HEK293 (cell line): ENCODE results near the gene ERMARD.

Experiments
- CTCF ChIA-PET: fragments of 350-600 bp; formaldehyde crosslinking; extraction: SDS; loops from one replicate; lab custom pipeline; 2021; ENCODE audit warnings: antibody characterized with exemption; lab: Yijun Ruan, JAX
- POLR2A ChIA-PET: fragments of 300-600 bp; formaldehyde crosslinking; extraction: SDS; loops from one replicate; lab custom pipeline; 2020; ENCODE audit warnings: antibody characterized with exemption, inconsistent platforms; lab: Yijun Ruan, JAX
- H3K27ac ChIP-seq: fragments of 200-500 bp; sonication (Bioruptor generic); 2 replicates; pipeline ENCODE4 v1.5.1; 2014; ENCODE audit warnings: low read depth, low read length, control low read depth, inconsistent platforms; ENCODE audit errors: extremely low read depth
- H3K36me3 ChIP-seq, 2 experiments: fragments of 200-500 bp in 1 of 2; sonication (Bioruptor generic) in 1 of 2; 1 replicate in 1 of 2; 2 replicates in 1 of 2; pipeline ENCODE4 v1.5.1; 2014 to 2017; ENCODE audit warnings: inconsistent platforms in 2 of 2, low read length in 2 of 2; ENCODE audit not compliant: control insufficient read depth in 2 of 2, insufficient read depth in 1 of 2
- H3K4me1 ChIP-seq: fragments of 200-500 bp; sonication (Bioruptor generic); 2 replicates; pipeline ENCODE4 v1.5.1; 2014; ENCODE audit warnings: mild to moderate bottlenecking, low read length, inconsistent platforms; ENCODE audit not compliant: control insufficient read depth, insufficient read depth
- H3K4me3 ChIP-seq: 2 replicates; pipeline ENCODE4 v1.5.1; 2011; ENCODE audit warnings: low read depth, mild to moderate bottlenecking, control low read depth, low read length, moderate library complexity
- H3K9me3 ChIP-seq: fragments of 200-500 bp; sonication (Bioruptor generic); 2 replicates; pipeline ENCODE4 v1.5.1; 2014; ENCODE audit warnings: low read depth, low read length, inconsistent platforms; ENCODE audit not compliant: control insufficient read depth, insufficient read depth
- BCL11B ChIP-seq: fragments of 450-650 bp; formaldehyde crosslinking; IDR thresholded peaks from 2 replicates; pipeline ENCODE4 v1.5.1; 2016; ENCODE audit warnings: low read depth, missing biosample characterization, missing genetic modification characterization
- FEZF1 ChIP-seq: fragments of 450-650 bp; formaldehyde crosslinking; IDR thresholded peaks from 2 replicates; pipeline ENCODE4 v1.5.1; 2016; ENCODE audit warnings: missing biosample characterization, missing genetic modification characterization
- GLI2 ChIP-seq: fragments of 450-650 bp; formaldehyde crosslinking; IDR thresholded peaks from 2 replicates; pipeline ENCODE4; 2017; ENCODE audit warnings: missing biosample characterization, missing genetic modification characterization, low read depth, borderline replicate concordance
- SCRT1 ChIP-seq: fragments of 450-650 bp; formaldehyde crosslinking; IDR thresholded peaks from 2 replicates; pipeline ENCODE4 v1.5.1; 2016; ENCODE audit warnings: missing biosample characterization, missing genetic modification characterization, borderline replicate concordance
- ZBTB21 ChIP-seq: fragments of 450-650 bp; formaldehyde crosslinking; IDR thresholded peaks from 2 replicates; pipeline ENCODE4 v1.5.1; 2017; ENCODE audit warnings: missing biosample characterization, missing genetic modification characterization
- ZFHX2 ChIP-seq: fragments of 450-650 bp; formaldehyde crosslinking; conservative IDR thresholded peaks from 2 replicates; pipeline ENCODE4 v1.5.1; 2016; ENCODE audit warnings: missing biosample characterization, missing genetic modification characterization
- ZFP3 ChIP-seq: fragments of 450-650 bp; formaldehyde crosslinking; IDR thresholded peaks from 2 replicates; pipeline ENCODE4 v1.5.1; 2016; ENCODE audit warnings: low read depth, missing biosample characterization, missing genetic modification characterization
- ZNF146 ChIP-seq: fragments of 450-650 bp; formaldehyde crosslinking; IDR thresholded peaks from 2 replicates; pipeline ENCODE4 v1.5.1; 2016; ENCODE audit warnings: missing biosample characterization, missing genetic modification characterization
- ZNF169 ChIP-seq: fragments of 450-650 bp; formaldehyde crosslinking; IDR thresholded peaks from 2 replicates; pipeline ENCODE4 v1.5.1; 2016; ENCODE audit warnings: missing biosample characterization, missing genetic modification characterization
- ZNF248 ChIP-seq: fragments of 450-650 bp; formaldehyde crosslinking; IDR thresholded peaks from 2 replicates; pipeline ENCODE4 v1.5.1; 2017; ENCODE audit warnings: missing biosample characterization, missing genetic modification characterization
- ZNF302 ChIP-seq: fragments of 450-650 bp; formaldehyde crosslinking; IDR thresholded peaks from 2 replicates; pipeline ENCODE4 v1.5.1; 2016; ENCODE audit warnings: missing biosample characterization, missing genetic modification characterization, low read depth
- ZNF324 ChIP-seq: fragments of 450-650 bp; formaldehyde crosslinking; IDR thresholded peaks from 2 replicates; pipeline ENCODE4 v1.5.1; 2016; ENCODE audit warnings: missing biosample characterization, missing genetic modification characterization
- ZNF354C ChIP-seq: fragments of 450-650 bp; formaldehyde crosslinking; IDR thresholded peaks from 2 replicates; pipeline ENCODE4 v1.5.1; 2016; ENCODE audit warnings: missing biosample characterization, missing genetic modification characterization, low read depth, borderline replicate concordance
- ZNF37A ChIP-seq: fragments of 450-650 bp; IDR thresholded peaks from 2 replicates; pipeline ENCODE4 v1.5.1; 2018; ENCODE audit warnings: missing biosample characterization, missing genetic modification characterization
- ZNF501 ChIP-seq: fragments of 450-650 bp; formaldehyde crosslinking; IDR thresholded peaks from 2 replicates; pipeline ENCODE4 v1.5.1; 2016; ENCODE audit warnings: missing biosample characterization, missing genetic modification characterization
- ZNF510 ChIP-seq: fragments of 450-650 bp; formaldehyde crosslinking; IDR thresholded peaks from 2 replicates; pipeline ENCODE4 v1.5.1; 2018; ENCODE audit warnings: mild to moderate bottlenecking, missing genetic modification characterization, missing biosample characterization; ENCODE audit not compliant: insufficient replicate concordance
- ZNF707 ChIP-seq: fragments of 450-650 bp; formaldehyde crosslinking; IDR thresholded peaks from 2 replicates; pipeline ENCODE4 v1.5.1; 2016; ENCODE audit warnings: missing biosample characterization, missing genetic modification characterization
- ZNF837 ChIP-seq: fragments of 450-650 bp; formaldehyde crosslinking; IDR thresholded peaks from 2 replicates; pipeline ENCODE4 v1.5.1; 2016; ENCODE audit warnings: missing biosample characterization, missing genetic modification characterization
- ZSCAN30 ChIP-seq: fragments of 450-650 bp; IDR thresholded peaks from 2 replicates; pipeline ENCODE4 v1.5.1; 2018; ENCODE audit warnings: missing biosample characterization, mild to moderate bottlenecking, missing genetic modification characterization, moderate library complexity
- TF ChIP-seq, protein P1 (sequence below): fragments of 450-650 bp; formaldehyde crosslinking; IDR thresholded peaks from 2 replicates; pipeline ENCODE4; 2016; ENCODE audit warnings: missing biosample characterization, missing genetic modification characterization
- TF ChIP-seq, protein P2 (sequence below): fragments of 450-650 bp; formaldehyde crosslinking; IDR thresholded peaks from 2 replicates; pipeline ENCODE4 v1.5.1; 2017; ENCODE audit warnings: missing biosample characterization, missing genetic modification characterization
- TF ChIP-seq, protein P3 (sequence below): fragments of 450-650 bp; formaldehyde crosslinking; IDR thresholded peaks from 2 replicates; pipeline ENCODE4 v1.5.1; 2016; ENCODE audit warnings: missing biosample characterization, missing genetic modification characterization

The ERMARD gene

DNA sequence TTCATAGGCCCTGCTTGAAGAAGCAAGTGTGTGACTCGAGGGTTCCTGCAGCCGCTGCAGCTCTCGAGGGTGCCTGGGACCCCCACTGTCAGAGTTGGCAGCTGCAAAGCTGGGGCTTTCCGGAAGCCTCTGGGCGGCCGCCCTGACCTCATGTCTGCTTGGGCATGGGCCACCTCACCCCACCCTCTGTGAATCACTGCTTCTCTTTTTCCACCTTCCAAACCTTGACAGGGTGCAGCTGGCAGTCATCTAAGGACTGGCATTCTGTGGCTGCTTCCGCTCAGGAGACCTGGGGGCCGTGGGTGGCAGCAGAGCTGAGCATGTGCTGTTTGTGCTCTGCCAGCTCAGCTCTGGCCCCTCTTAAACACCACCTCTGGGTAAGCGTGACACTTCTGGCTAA, 32.0 kb downstream of the ERMARD start:
- no peaks in the 10 kb centered on the region for H3K9me3 ChIP-seq
- peaks cover 0 to 42% of the 10 kb centered on the region in 2 experiments; a peak in 1 of 3 replicates for H3K36me3 ChIP-seq
- H3K27ac ChIP-seq: no peak overlapping the region
- ChIA-PET CTCF (no interaction called here), POLR2A (interaction anchor here (0.8 kb wide), 1 partner anchor 31 kb away, joined by 3 read pairs; the partner anchor contains the start of genes DYNLT2 and ERMARD)
- H3K4me1 ChIP-seq: peaks cover 2% of the 10 kb centered on the region; the same call in 1 of the 2 replicates
- no peak for TF ChIP-seq ZBTB21 (tag by site-specific recombination)
- TF ChIP-seq, protein P1, sequence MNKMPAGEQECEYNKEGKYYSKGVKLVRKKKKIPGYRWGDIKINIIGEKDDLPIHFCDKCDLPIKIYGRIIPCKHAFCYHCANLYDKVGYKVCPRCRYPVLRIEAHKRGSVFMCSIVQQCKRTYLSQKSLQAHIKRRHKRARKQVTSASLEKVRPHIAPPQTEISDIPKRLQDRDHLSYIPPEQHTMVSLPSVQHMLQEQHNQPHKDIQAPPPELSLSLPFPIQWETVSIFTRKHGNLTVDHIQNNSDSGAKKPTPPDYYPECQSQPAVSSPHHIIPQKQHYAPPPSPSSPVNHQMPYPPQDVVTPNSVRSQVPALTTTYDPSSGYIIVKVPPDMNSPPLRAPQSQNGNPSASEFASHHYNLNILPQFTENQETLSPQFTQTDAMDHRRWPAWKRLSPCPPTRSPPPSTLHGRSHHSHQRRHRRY (tag by site-specific recombination): no peak
- no peak for TF ChIP-seq ZSCAN30 (tag by site-specific recombination)
- TF ChIP-seq ZNF510 (tag by site-specific recombination): no peak
- no peak for TF ChIP-seq ZNF169 (tag by site-specific recombination)
- TF ChIP-seq ZNF302 (tag by site-specific recombination): no peak
- no peak for TF ChIP-seq GLI2
- TF ChIP-seq ZFP3: no peak
- TF ChIP-seq, protein P2, sequence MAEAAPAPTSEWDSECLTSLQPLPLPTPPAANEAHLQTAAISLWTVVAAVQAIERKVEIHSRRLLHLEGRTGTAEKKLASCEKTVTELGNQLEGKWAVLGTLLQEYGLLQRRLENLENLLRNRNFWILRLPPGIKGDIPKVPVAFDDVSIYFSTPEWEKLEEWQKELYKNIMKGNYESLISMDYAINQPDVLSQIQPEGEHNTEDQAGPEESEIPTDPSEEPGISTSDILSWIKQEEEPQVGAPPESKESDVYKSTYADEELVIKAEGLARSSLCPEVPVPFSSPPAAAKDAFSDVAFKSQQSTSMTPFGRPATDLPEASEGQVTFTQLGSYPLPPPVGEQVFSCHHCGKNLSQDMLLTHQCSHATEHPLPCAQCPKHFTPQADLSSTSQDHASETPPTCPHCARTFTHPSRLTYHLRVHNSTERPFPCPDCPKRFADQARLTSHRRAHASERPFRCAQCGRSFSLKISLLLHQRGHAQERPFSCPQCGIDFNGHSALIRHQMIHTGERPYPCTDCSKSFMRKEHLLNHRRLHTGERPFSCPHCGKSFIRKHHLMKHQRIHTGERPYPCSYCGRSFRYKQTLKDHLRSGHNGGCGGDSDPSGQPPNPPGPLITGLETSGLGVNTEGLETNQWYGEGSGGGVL (tag by site-specific recombination): no peak
- no peak for TF ChIP-seq SCRT1 (tag by site-specific recombination)
- TF ChIP-seq ZNF354C (tag by site-specific recombination): no peak
- no peak for TF ChIP-seq FEZF1 (tag by site-specific recombination)
- TF ChIP-seq ZNF324: no peak
- no peak for TF ChIP-seq BCL11B (tag by site-specific recombination)
- no peak for TF ChIP-seq ZNF146 (tag by site-specific recombination)
- TF ChIP-seq, protein P3, sequence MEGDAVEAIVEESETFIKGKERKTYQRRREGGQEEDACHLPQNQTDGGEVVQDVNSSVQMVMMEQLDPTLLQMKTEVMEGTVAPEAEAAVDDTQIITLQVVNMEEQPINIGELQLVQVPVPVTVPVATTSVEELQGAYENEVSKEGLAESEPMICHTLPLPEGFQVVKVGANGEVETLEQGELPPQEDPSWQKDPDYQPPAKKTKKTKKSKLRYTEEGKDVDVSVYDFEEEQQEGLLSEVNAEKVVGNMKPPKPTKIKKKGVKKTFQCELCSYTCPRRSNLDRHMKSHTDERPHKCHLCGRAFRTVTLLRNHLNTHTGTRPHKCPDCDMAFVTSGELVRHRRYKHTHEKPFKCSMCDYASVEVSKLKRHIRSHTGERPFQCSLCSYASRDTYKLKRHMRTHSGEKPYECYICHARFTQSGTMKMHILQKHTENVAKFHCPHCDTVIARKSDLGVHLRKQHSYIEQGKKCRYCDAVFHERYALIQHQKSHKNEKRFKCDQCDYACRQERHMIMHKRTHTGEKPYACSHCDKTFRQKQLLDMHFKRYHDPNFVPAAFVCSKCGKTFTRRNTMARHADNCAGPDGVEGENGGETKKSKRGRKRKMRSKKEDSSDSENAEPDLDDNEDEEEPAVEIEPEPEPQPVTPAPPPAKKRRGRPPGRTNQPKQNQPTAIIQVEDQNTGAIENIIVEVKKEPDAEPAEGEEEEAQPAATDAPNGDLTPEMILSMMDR (tag by site-specific recombination): no peak
- TF ChIP-seq ZNF248 (tag by site-specific recombination): no peak
- no peak for TF ChIP-seq ZNF501 (tag by site-specific recombination)
- no peak for TF ChIP-seq ZFHX2 (tag by site-specific recombination)
- TF ChIP-seq ZNF707 (tag by site-specific recombination): no peak
- H3K4me3 ChIP-seq: no peak overlapping the region

DNA sequence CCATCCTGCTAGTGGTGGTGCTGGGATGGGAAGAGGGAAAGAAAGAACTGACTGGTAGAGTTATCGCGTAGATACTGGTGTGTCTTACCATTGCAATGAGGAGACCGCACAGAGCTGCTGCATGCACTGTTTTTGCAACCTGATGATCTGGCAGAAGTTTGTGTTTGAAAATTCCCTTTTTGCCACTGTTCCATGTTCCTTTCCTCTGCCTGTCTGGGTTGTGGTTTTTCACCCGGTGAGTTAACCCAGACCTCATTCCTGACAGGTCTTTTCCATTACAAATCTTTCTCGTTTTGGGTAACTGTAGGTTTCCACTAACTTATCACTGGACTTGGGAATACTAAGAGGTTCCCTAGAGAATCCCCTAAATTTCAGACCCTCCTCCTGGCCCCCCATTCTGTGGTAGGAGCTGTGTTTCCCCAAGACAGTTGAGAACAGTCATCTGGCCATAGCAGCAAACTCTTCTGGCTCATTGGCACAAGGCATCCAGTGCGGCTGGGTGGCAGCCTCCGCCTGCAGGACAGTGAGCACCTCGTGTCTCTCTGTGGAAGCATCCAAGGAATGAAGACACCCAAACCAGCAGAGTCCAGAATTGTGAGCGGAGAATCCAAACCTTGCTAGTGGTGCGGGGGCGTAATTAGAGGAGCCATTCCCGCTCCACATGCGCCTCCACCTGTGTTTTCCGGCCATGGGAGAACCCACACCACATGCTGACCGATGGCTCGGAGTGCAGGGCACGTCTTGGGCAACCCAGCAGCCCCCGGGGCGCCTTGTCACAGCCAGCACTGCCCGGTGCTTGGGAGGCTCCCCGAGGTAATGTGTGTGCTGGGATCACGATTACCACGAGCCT, 32.8 kb downstream of the ERMARD start:
- ChIA-PET CTCF (interaction anchor here (0.7 kb wide), 1 partner anchor 354 kb away, joined by 3 read pairs; no protein-coding TSS in a partner anchor), POLR2A (interaction anchor here (0.8 kb wide), 1 partner anchor 32 kb away, joined by 3 read pairs; the partner anchor contains the start of genes DYNLT2 and ERMARD)
- Histone ChIP-seq H3K36me3 (peaks cover 0 to 39% of the 10 kb centered on the region in 2 experiments; a peak in 1 of 3 replicates), H3K27ac (no peak overlapping the region), H3K4me1 (peaks cover 2% of the 10 kb centered on the region; the same call in 1 of the 2 replicates), H3K4me3 (no peak overlapping the region), H3K9me3 (no peaks in the 10 kb centered on the region)
- TF ChIP-seq ZNF37A (tag by site-specific recombination) (no peak), ZNF837 (tag by site-specific recombination) (no peak)
